Endometrial microvascular endothelial cells (primary cell): ENCODE data around the gene RRM1. TPM values are rescaled to one million over a fixed set of nuclear protein-coding genes. Genes with fewer than 3 reads are reported as not detected.

ENCODE experiments used
- in situ Hi-C: cut with HindIII; loops from 2 replicates; pipeline ENCODE4 v1.10.0; 2017; ENCODE audit warnings: low sequenced_read_pairs, low pct_unique_long_range_greater_than_20kb; ENCODE audit errors: inconsistent ontology term
- total RNA-seq: library from RNA; depleted of rRNA; stranded (reverse); fragments of >200 nt; gene quantifications from one replicate; pipeline ENCODE4 v1.2.3, GENCODE V29; 2015; ENCODE audit errors: inconsistent ontology term

Gene RRM1
- total RNA-seq, 1 donor from 2014 or later, result 109 TPM

GRCh38 chr11:4178813-4179662 is 84.4 kb downstream of the RRM1 start:
- in situ Hi-C loops, result no loop called here

GRCh38 chr11:4180441-4181183 is 86.0 kb downstream of the RRM1 start:
- in situ Hi-C loops, result no loop called here

GRCh38 chr11:4181782-4182721 is 87.5 kb downstream of the RRM1 start:
- in situ Hi-C loops, result no loop called here

- in situ Hi-C loops, result no loop called here
These were observed 88.9 kb downstream of the RRM1 start for GRCh38 chr11:4183410-4184057.

GRCh38 chr11:4184163-4184916 is 89.7 kb downstream of the RRM1 start:
- in situ Hi-C loops, result no loop called here

GRCh38 chr11:4185561-4185960 is 91.0 kb downstream of the RRM1 start:
- in situ Hi-C loops, result no loop called here

GRCh38 chr11:4186464-4187054 is 92.0 kb downstream of the RRM1 start:
- in situ Hi-C loops, result no loop called here

- in situ Hi-C loops, result no loop called here
These were observed 92.7 kb downstream of the RRM1 start for GRCh38 chr11:4187055-4187988.

Other genes with a start within 250 kb of the RRM1 start
- 13.9 TPM for gene STIM1, start 239.1 kb upstream of the RRM1 start, total RNA-seq